Esophagus muscularis mucosa (tissue), 4 donors: ENCODE measurements around the gene GPBP1. TPM values are rescaled to one million over a fixed set of nuclear protein-coding genes. Genes with fewer than 3 reads are reported as not detected.
A peak's percentile ranks its signal among the peaks of the same experiment; 100 is the strongest.
"Not testable (repeated sequence)": the region's sequence is repeated elsewhere in the genome, so short reads cannot be mapped to it uniquely, and the experiment has no call there.

ENCODE experiments used
- DNase-seq: peaks from one replicate; pipeline ENCODE4 v3.0.0-alpha.2; 2017; ENCODE audit errors: extremely low spot score
- H3K27ac ChIP-seq, 4 donors: fragments of 200-600 bp; sonication (generic); replicated peaks in 1 of 4; 1 replicate in 3 of 4; 2 replicates in 1 of 4; pipeline ENCODE4 v1.5.1; 2016 to 2019; ENCODE audit warnings: mild to moderate bottlenecking in 1 of 4
- H3K27me3 ChIP-seq, 4 donors: fragments of 200-600 bp; sonication (generic); one replicate each; pipeline versions ENCODE4 v1.5.1 to v1.6.0; 2016 to 2019
- H3K36me3 ChIP-seq, 4 donors: fragments of 200-600 bp; sonication (generic); one replicate each; pipeline ENCODE4 v1.5.1; 2016 to 2019
- H3K4me1 ChIP-seq, 4 donors: fragments of 200-600 bp; sonication (generic); one replicate each; pipeline ENCODE4 v1.5.1; 2016 to 2019
- H3K4me3 ChIP-seq, 4 donors: fragments of 200-600 bp; sonication (generic); 1 replicate in 2 of 4; 2 replicates in 2 of 4; pipeline ENCODE4 v1.5.1; 2016 to 2019; ENCODE audit warnings: mild to moderate bottlenecking in 4 of 4, moderate library complexity in 1 of 4
- H3K9me3 ChIP-seq, 4 donors: fragments of 200-600 bp; sonication (generic); 1 replicate in 3 of 4; 2 replicates in 1 of 4; pipeline ENCODE4 v1.5.1; 2016 to 2019
- CTCF ChIP-seq, 3 experiments: fragments of 200-600 bp in 2 of 3; fragments of 450-650 bp in 1 of 3; sonication (generic) in 2 of 3; IDR thresholded peaks; one replicate each; pipeline ENCODE4 v1.5.1; 2017 to 2019; ENCODE audit warnings: antibody characterized with exemption in 3 of 3, mild to moderate bottlenecking in 2 of 3, moderate library complexity in 1 of 3
- EP300 ChIP-seq: sonication (generic); formaldehyde crosslinking; IDR thresholded peaks from one replicate; pipeline ENCODE4 v1.6.1; 2017; ENCODE audit warnings: antibody characterized with exemption
- POLR2A ChIP-seq: fragments of 450-650 bp; IDR thresholded peaks from one replicate; pipeline ENCODE4 v1.6.1; 2017; ENCODE audit warnings: antibody characterized with exemption, moderate library complexity, mild to moderate bottlenecking, low read depth
- POLR2AphosphoS5 ChIP-seq, 2 donors: sonication (generic); formaldehyde crosslinking; IDR thresholded peaks; one replicate each; pipeline ENCODE4 v1.6.1; 2017; ENCODE audit warnings: antibody characterized with exemption in 2 of 2
- WGBS: methylation state at CpG from one replicate; pipeline ENCODE4 v1.1.5; 2018; 5-methylcytosine and 5-hydroxymethylcytosine counted together
- intact Hi-C: fragments of 100-400 bp; cut with DNase I; formaldehyde crosslinking; loops from one replicate; pipeline ENCODE4 v1.15.1; 2023
- total RNA-seq, 4 donors: library from RNA; depleted of rRNA; stranded (reverse); fragments of >200 nt; gene quantifications; one replicate each; pipeline versions ENCODE4 v1.1.0 to v1.2.1, GENCODE V29; 2016

GPBP1 gene
- total RNA-seq, 4 donors from 2014 or later = 41.8 to 54.0 (median 48.6) TPM

GRCh38 chr5:57280853-57281252 lies 107.0 kb downstream of the GPBP1 start:
- Histone ChIP-seq H3K27ac (no peak overlapping the region), H3K4me3 (no peak overlapping the region), H3K9me3 (peaks cover 0 to 6% (median 0%) of the 10 kb centered on the region in 4 donors), H3K4me1 (no peaks in the 10 kb centered on the region), H3K27me3 (no peaks in the 10 kb centered on the region), H3K36me3 (no peaks in the 10 kb centered on the region)
- 52% methylated on average over 2 of the region's 2 CpGs for WGBS
- intact Hi-C loops = no loop called here
- no peak for DNase-seq
- TF ChIP-seq CTCF (IDR thresholded peaks at IDR 0.05) (no peak), POLR2AphosphoS5 (IDR thresholded peaks at IDR 0.05) (no peak), POLR2A (no peak), EP300 (no peak)

- intact Hi-C loops, H3K9me3 ChIP-seq, H3K4me1 ChIP-seq, H3K36me3 ChIP-seq, H3K4me3 ChIP-seq, H3K27ac ChIP-seq, DNase-seq, H3K27me3 ChIP-seq: not testable (repeated sequence)
- WGBS = 93% methylated on average over 5 of the region's 5 CpGs
Observed at GRCh38 chr5:57285084-57285483, 111.2 kb downstream of the GPBP1 start.

- DNase-seq = peak; percentile 19
- Histone ChIP-seq H3K27me3 (no peaks in the 10 kb centered on the region), H3K4me3 (no peak overlapping the region), H3K9me3 (no peaks in the 10 kb centered on the region), H3K36me3 (no peaks in the 10 kb centered on the region), H3K27ac (no peak overlapping the region), H3K4me1 (no peaks in the 10 kb centered on the region)
- intact Hi-C loops = no loop called here
- TF ChIP-seq EP300 = no peak
- TF ChIP-seq POLR2A = no peak
- no peak for TF ChIP-seq POLR2AphosphoS5 (IDR thresholded peaks at IDR 0.05)
- no peak for TF ChIP-seq CTCF (IDR thresholded peaks at IDR 0.05)
- 97% methylated on average over 4 of the region's 4 CpGs for WGBS
Observed at GRCh38 chr5:57291894-57292293, 118.0 kb downstream of the GPBP1 start.

- Histone ChIP-seq H3K4me1 (no peaks in the 10 kb centered on the region), H3K36me3 (no peaks in the 10 kb centered on the region), H3K4me3 (no peak overlapping the region), H3K27me3 (no peaks in the 10 kb centered on the region), H3K27ac (no peak overlapping the region), H3K9me3 (no peaks in the 10 kb centered on the region)
- intact Hi-C loops = no loop called here
- TF ChIP-seq CTCF (IDR thresholded peaks at IDR 0.05) (no peak), POLR2AphosphoS5 (IDR thresholded peaks at IDR 0.05) (no peak), EP300 (no peak), POLR2A (no peak)
- WGBS = 91% methylated on average over 6 of the region's 6 CpGs
- peak; percentile 55 for DNase-seq
Observed at GRCh38 chr5:57292336-57292735, 118.5 kb downstream of the GPBP1 start.

GRCh38 chr5:57298295-57298984 lies 124.6 kb downstream of the GPBP1 start:
- intact Hi-C loops = loop anchor here (2.0 to 5.0 kb wide), 2 partner anchors 484 to 1162 kb away; partner anchors contain the start of gene PLK2
- 15% methylated on average over 6 of the region's 6 CpGs for WGBS
- TF ChIP-seq CTCF (IDR thresholded peaks at IDR 0.05) (peak; percentile 74 to 78 (median 77)), POLR2A (no peak), EP300 (no peak), POLR2AphosphoS5 (IDR thresholded peaks at IDR 0.05) (peak in 1 of 2 donors; percentile 12)
- H3K27ac ChIP-seq = no peak overlapping the region
- no peaks in the 10 kb centered on the region for H3K36me3 ChIP-seq
- H3K4me3 ChIP-seq = peak overlapping the region in 3 of 4 donors; percentile 23 to 44 (median 33)
- H3K27me3 ChIP-seq = no peaks in the 10 kb centered on the region
- peaks cover 5 to 12% (median 10%) of the 10 kb centered on the region in 4 donors for H3K4me1 ChIP-seq
- peak; percentile 96 for DNase-seq
- H3K9me3 ChIP-seq = no peaks in the 10 kb centered on the region
